ENCODE results near the gene WFDC2. TPM values are rescaled to one million over a fixed set of nuclear protein-coding genes. Genes with fewer than 3 reads are reported as not detected.

WFDC2 gene
- total and polyA plus RNA-seq, 2 of the 4 experiments (the other 2 are of a cell fraction) = not detected

DNA sequence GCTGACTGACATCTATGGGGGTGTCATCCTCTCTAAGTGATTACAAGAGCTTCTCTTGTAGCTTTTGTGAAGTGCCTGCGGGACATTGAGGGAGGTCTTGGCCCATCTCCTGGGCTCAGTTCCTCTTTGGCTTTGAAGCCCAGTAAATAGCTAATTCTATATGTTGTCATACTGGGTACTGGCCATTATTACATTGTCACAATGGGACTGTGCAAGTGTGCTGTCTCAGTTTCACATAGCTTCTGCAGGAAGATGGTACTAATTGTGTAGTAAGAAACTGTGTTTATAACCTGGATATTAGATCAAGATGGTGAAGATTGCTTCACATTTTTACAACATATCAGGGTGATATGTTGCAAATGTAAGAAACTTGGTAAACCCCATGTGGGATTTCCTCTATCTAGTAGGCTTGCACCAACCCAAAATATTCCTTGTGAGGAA, 26.0 kb downstream of the WFDC2 start:
- Histone ChIP-seq H3K4ac (ENCODE audit: low read depth, low read length) (no peak overlapping the region), H4K91ac (ENCODE audit: insufficient read depth, low read depth, low read length) (no peak overlapping the region), H4K20me1 (ENCODE audit: insufficient read depth, low read length) (no peaks in the 10 kb centered on the region), H3K79me1 (ENCODE audit: low read depth in 1 of 2, low read length in 2 of 2) (no peaks in the 10 kb centered on the region), H4K8ac (ENCODE audit: low read depth in 2 of 2, low read length in 2 of 2) (no peak overlapping the region), H2AK9ac (replicated peaks; ENCODE audit: low read depth, low read length, poor library complexity) (no peak overlapping the region), H3K36me3 (ENCODE audit: control insufficient read depth, insufficient read depth, low read length) (no peaks in the 10 kb centered on the region), H3K4me2 (ENCODE audit: low read depth, low read length) (no peak overlapping the region), H3K9me1 (ENCODE audit: insufficient read depth, low read length) (no peaks in the 10 kb centered on the region), H2BK120ac (ENCODE audit: low read depth, low read length) (no peak overlapping the region), H3K27ac (ENCODE audit: insufficient read depth, low read length) (no peak overlapping the region), H3K4me1 (ENCODE audit: control insufficient read depth, insufficient read depth, low read length) (no peaks in the 10 kb centered on the region), H2BK20ac (ENCODE audit: low read depth, low read length) (no peak overlapping the region), H2AFZ (replicated peaks; ENCODE audit: low read length, poor library complexity) (no peak overlapping the region), H3K14ac (replicated peaks; ENCODE audit: low read depth, low read length) (no peak overlapping the region), H2BK15ac (ENCODE audit: low read depth, low read length) (no peak overlapping the region), H3K18ac (ENCODE audit: low read depth, low read length) (no peak overlapping the region), H2AK5ac (ENCODE audit: low read depth, low read length) (no peak overlapping the region), H2BK5ac (ENCODE audit: low read depth, low read length, poor library complexity, severe bottlenecking) (no peak overlapping the region), H3K4me3 (ENCODE audit: insufficient read depth, low read depth, low read length) (no peak overlapping the region), H3K23ac (ENCODE audit: low read depth, low read length) (no peak overlapping the region), H3K56ac (ENCODE audit: extremely low read depth, insufficient read depth, low read length) (no peak overlapping the region), H4K5ac (ENCODE audit: low read depth, low read length) (no peak overlapping the region), H3K9me3 (ENCODE audit: control insufficient read depth, insufficient read depth, low read length) (no peaks in the 10 kb centered on the region), H3K9ac (ENCODE audit: low read depth, low read length) (no peak overlapping the region), H3K27me3 (ENCODE audit: control insufficient read depth, insufficient read depth, low read length) (no peaks in the 10 kb centered on the region; the same call in none of the 2 replicates)
- POLR2A ChIA-PET (ENCODE audit: unreplicated experiment) = no interaction called here
- WGBS, 2 experiments (ENCODE audit: extremely low coverage in 2 of 2, insufficient read length in 1 of 2) = no CpG with 5 or more reads among the region's 1 CpG
- ATAC-seq (ENCODE audit: low read depth) (no peak), DNase-seq (no peak)
- TF ChIP-seq CHD1 (IDR thresholded peaks at IDR 0.05; ENCODE audit: low read depth, low read length) (no peak), MAFK (IDR thresholded peaks at IDR 0.05; ENCODE audit: low read depth, low read length) (no peak), RAD21 (IDR thresholded peaks at IDR 0.05; ENCODE audit: low read length) (no peak), NFE2L2 (IDR thresholded peaks at IDR 0.05; ENCODE audit: low read depth, low read length) (no peak)
- intact Hi-C loops (cut with micrococcal nuclease) = no loop called here
- CTCF ChIA-PET = no interaction called here
- no TSS peak for BruUV-seq (replicated peaks)
- in situ Hi-C loops (cut with MboI; ENCODE audit: low sequenced_read_pairs) = no loop called here
- dilution Hi-C loops (cut with HindIII; ENCODE audit: low sequenced_read_pairs, unreplicated experiment) = no loop called here

Data from IMR-90 (cell line).